Astrocyte (in vitro differentiated cells and primary cell): ENCODE data around the gene NCKAP1. TPM values are rescaled to one million over a fixed set of nuclear protein-coding genes. Genes with fewer than 3 reads are reported as not detected.

Experiments
- DNase-seq: peaks from one replicate; pipeline ENCODE4 v3.0.0-alpha.2; 2010; ENCODE audit warnings: low read depth
- FAIRE-seq: peaks from 2 replicates; lab custom pipeline; 2011; peaks lifted over from hg19 to GRCh38; lab: Jason Lieb, UNC
- H2AFZ ChIP-seq: 2 replicates; pipeline ENCODE4 v1.6.0; 2012; ENCODE audit warnings: low read depth, low read length, inconsistent platforms
- H3K27ac ChIP-seq: 2 replicates; pipeline ENCODE4 v1.5.1; 2011; ENCODE audit warnings: low read depth, low read length, inconsistent platforms
- H3K27me3 ChIP-seq: 2 replicates; pipeline ENCODE4 v1.6.0; 2011; ENCODE audit warnings: low read length, inconsistent platforms; ENCODE audit not compliant: insufficient read depth
- H3K36me3 ChIP-seq: 2 replicates; pipeline ENCODE4 v1.5.1; 2011; ENCODE audit warnings: low read length, inconsistent platforms; ENCODE audit not compliant: insufficient read depth
- H3K4me1 ChIP-seq: 2 replicates; pipeline ENCODE4 v1.5.1; 2011; ENCODE audit warnings: low read length, inconsistent platforms; ENCODE audit not compliant: insufficient read depth
- H3K4me2 ChIP-seq: 2 replicates; pipeline ENCODE4 v1.6.0; 2012; ENCODE audit warnings: low read length, inconsistent platforms
- H3K4me3 ChIP-seq: 2 replicates; pipeline ENCODE4 v1.5.1; 2011; ENCODE audit warnings: low read depth, mild to moderate bottlenecking, low read length, inconsistent platforms; ENCODE audit not compliant: insufficient read depth
- H3K79me2 ChIP-seq: 2 replicates; pipeline ENCODE4 v1.6.0; 2012; ENCODE audit warnings: mild to moderate bottlenecking, low read length, inconsistent platforms; ENCODE audit not compliant: insufficient read depth
- H3K9ac ChIP-seq: 2 replicates; pipeline ENCODE4 v1.6.0; 2012; ENCODE audit warnings: mild to moderate bottlenecking, low read length, inconsistent platforms
- H3K9me3 ChIP-seq: 2 replicates; pipeline ENCODE4 v1.5.1; 2012; ENCODE audit warnings: low read depth, mild to moderate bottlenecking, low read length, inconsistent platforms; ENCODE audit not compliant: insufficient read depth
- H4K20me1 ChIP-seq: 2 replicates; pipeline ENCODE4 v1.6.0; 2012; ENCODE audit warnings: low read length, inconsistent platforms; ENCODE audit not compliant: insufficient read depth
- H3K27ac Mint-ChIP-seq: one replicate; pipeline ENCODE4 v1.8.0; 2021; ENCODE audit warnings: mild to moderate bottlenecking, mixed read lengths; ENCODE audit not compliant: unreplicated experiment
- H3K27me3 Mint-ChIP-seq: one replicate; pipeline ENCODE4 v1.8.0; 2021; ENCODE audit warnings: low read depth, mixed read lengths; ENCODE audit not compliant: unreplicated experiment
- H3K36me3 Mint-ChIP-seq: one replicate; pipeline ENCODE4 v1.8.0; 2021; ENCODE audit warnings: low read depth, mixed read lengths; ENCODE audit not compliant: unreplicated experiment
- H3K4me1 Mint-ChIP-seq: one replicate; pipeline ENCODE4 v1.8.0; 2021; ENCODE audit warnings: low read depth, mixed read lengths; ENCODE audit not compliant: unreplicated experiment
- H3K4me3 Mint-ChIP-seq: one replicate; pipeline ENCODE4 v1.8.0; 2021; ENCODE audit warnings: mild to moderate bottlenecking, moderate library complexity, mixed read lengths; ENCODE audit not compliant: unreplicated experiment
- H3K9me3 Mint-ChIP-seq: one replicate; pipeline ENCODE4 v1.8.0; 2021; ENCODE audit warnings: mild to moderate bottlenecking, mixed read lengths; ENCODE audit not compliant: unreplicated experiment
- CTCF ChIP-seq: IDR thresholded peaks from 2 replicates; pipeline ENCODE4 v1.5.1; 2011; ENCODE audit warnings: low read depth, mild to moderate bottlenecking, inconsistent platforms, low read length, moderate library complexity; ENCODE audit not compliant: insufficient read depth
- EZH2 ChIP-seq: IDR thresholded peaks from 2 replicates; pipeline ENCODE4 v1.6.1; 2012; ENCODE audit warnings: mild to moderate bottlenecking, low read length, inconsistent platforms; ENCODE audit not compliant: insufficient read depth
- total RNA-seq: library from RNA; stranded (reverse); gene quantifications from 2 replicates; pipeline ENCODE4 v1.2.1, GENCODE V29; 2021

Gene NCKAP1
- total RNA-seq, 1 donor from 2014 or later = 164 TPM

- DNase-seq (no peak), FAIRE-seq (no peak)
- no peak overlapping the region for H2AFZ ChIP-seq
- H4K20me1 ChIP-seq = peaks cover 93% of the 10 kb centered on the region
- Mint-ChIP-seq H3K36me3 (peaks cover 1% of the 10 kb centered on the region), H3K4me3 (no peak overlapping the region), H3K4me1 (peaks cover 25% of the 10 kb centered on the region), H3K27me3 (no peaks in the 10 kb centered on the region), H3K9me3 (no peaks in the 10 kb centered on the region), H3K27ac (no peak overlapping the region)
- no peaks in the 10 kb centered on the region for H3K36me3 ChIP-seq
- H3K27ac ChIP-seq = no peak overlapping the region
- H3K4me1 ChIP-seq = peaks cover 4% of the 10 kb centered on the region
- TF ChIP-seq EZH2 (no peak), CTCF (no peak)
- no peaks in the 10 kb centered on the region for H3K9me3 ChIP-seq
- H3K4me2 ChIP-seq = no peak overlapping the region
- peaks cover 100% of the 10 kb centered on the region for H3K79me2 ChIP-seq
- H3K27me3 ChIP-seq = no peaks in the 10 kb centered on the region
- no peak overlapping the region for H3K9ac ChIP-seq
- H3K4me3 ChIP-seq = no peak overlapping the region
These were observed 26.5 kb downstream of the NCKAP1 start for GRCh38 chr2:183011743-183012142.

GRCh38 chr2:183010112-183010511, 28.1 kb downstream of the NCKAP1 start:
- DNase-seq (peak; percentile 60), FAIRE-seq (no peak)
- peaks cover 26% of the 10 kb centered on the region for H3K4me1 Mint-ChIP-seq
- no peak overlapping the region for H3K4me3 ChIP-seq
- H3K36me3 Mint-ChIP-seq = no peaks in the 10 kb centered on the region
- H3K27me3 ChIP-seq = no peaks in the 10 kb centered on the region
- no peaks in the 10 kb centered on the region for H3K27me3 Mint-ChIP-seq
- peaks cover 91% of the 10 kb centered on the region for H4K20me1 ChIP-seq
- H3K9me3 Mint-ChIP-seq = no peaks in the 10 kb centered on the region
- H3K9me3 ChIP-seq = no peaks in the 10 kb centered on the region
- H3K36me3 ChIP-seq = no peaks in the 10 kb centered on the region
- H3K27ac ChIP-seq = no peak overlapping the region
- TF ChIP-seq EZH2 = no peak
- no peak for TF ChIP-seq CTCF
- peak overlapping the region; percentile 13 for H3K27ac Mint-ChIP-seq
- H3K4me1 ChIP-seq = peaks cover 4% of the 10 kb centered on the region
- H2AFZ ChIP-seq = no peak overlapping the region
- H3K4me3 Mint-ChIP-seq = no peak overlapping the region
- H3K4me2 ChIP-seq = peak overlapping the region; percentile 30
- H3K9ac ChIP-seq = no peak overlapping the region
- H3K79me2 ChIP-seq = peaks cover 100% of the 10 kb centered on the region

DNA sequence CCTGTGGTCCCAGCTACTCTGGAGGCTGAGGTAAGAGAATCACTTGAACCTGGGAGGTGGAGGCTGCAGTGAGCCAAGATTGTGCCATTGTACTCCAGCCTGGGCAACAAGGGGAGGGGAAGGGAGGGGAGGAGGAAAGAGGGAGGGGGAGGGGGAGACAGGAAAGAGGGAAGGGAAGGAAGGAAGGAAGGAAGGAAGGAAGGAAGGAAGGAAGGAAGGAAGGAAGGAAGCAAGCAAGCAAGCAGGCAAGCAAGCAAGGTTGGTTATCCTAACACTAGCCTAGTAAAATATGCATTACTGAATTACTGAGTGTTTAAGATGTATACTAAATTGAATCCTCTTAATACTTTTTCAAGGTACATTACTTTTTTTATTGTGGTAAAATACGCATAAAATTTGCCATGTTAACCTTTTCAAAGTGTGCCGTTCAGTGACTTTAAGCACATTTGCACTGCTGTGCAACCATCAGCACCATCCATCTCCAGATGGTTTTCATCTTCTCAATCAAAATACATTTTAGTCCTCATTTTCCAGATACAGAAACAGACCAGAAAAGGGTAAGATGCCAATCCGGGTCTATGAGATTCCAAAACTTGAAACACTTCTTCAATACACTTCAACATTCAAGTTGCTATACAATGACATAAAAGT, 28.9 kb downstream of the NCKAP1 start:
- no peak overlapping the region for H3K27ac ChIP-seq
- H4K20me1 ChIP-seq = peaks cover 91% of the 10 kb centered on the region
- DNase-seq (no peak), FAIRE-seq (no peak)
- H3K36me3 ChIP-seq = no peaks in the 10 kb centered on the region
- no peak overlapping the region for H3K9ac ChIP-seq
- H3K9me3 ChIP-seq = no peaks in the 10 kb centered on the region
- Mint-ChIP-seq H3K4me1 (peaks cover 23% of the 10 kb centered on the region), H3K9me3 (no peaks in the 10 kb centered on the region), H3K27ac (no peak overlapping the region), H3K4me3 (no peak overlapping the region), H3K36me3 (no peaks in the 10 kb centered on the region), H3K27me3 (no peaks in the 10 kb centered on the region)
- TF ChIP-seq CTCF (no peak), EZH2 (no peak)
- no peak overlapping the region for H3K4me2 ChIP-seq
- no peaks in the 10 kb centered on the region for H3K27me3 ChIP-seq
- peaks cover 100% of the 10 kb centered on the region for H3K79me2 ChIP-seq
- H3K4me3 ChIP-seq = no peak overlapping the region
- H3K4me1 ChIP-seq = peaks cover 4% of the 10 kb centered on the region
- H2AFZ ChIP-seq = no peak overlapping the region
